HG03460 (cell line): ENCODE measurements around the gene TEX29.
A peak's percentile ranks its signal among the peaks of the same experiment; 100 is the strongest.

Experiments used
- ATAC-seq: cut with Tn5 transposase; IDR thresholded peaks from one replicate; pipeline ENCODE4 v1.9.1; 2021; ENCODE audit not compliant: unreplicated experiment

Gene TEX29

GRCh38 chr13:111289251-111289650 lies 31.2 kb upstream of the TEX29 start:
- ATAC-seq: no peak

GRCh38 chr13:111291908-111292307 lies 28.5 kb upstream of the TEX29 start:
- no peak for ATAC-seq

GRCh38 chr13:111292710-111293485 lies 27.5 kb upstream of the TEX29 start:
- no peak for ATAC-seq

GRCh38 chr13:111295886-111296285 lies 24.6 kb upstream of the TEX29 start:
- ATAC-seq: no peak

GRCh38 chr13:111296417-111296816 lies 24.0 kb upstream of the TEX29 start:
- no peak for ATAC-seq

GRCh38 chr13:111298214-111298975 lies 22.0 kb upstream of the TEX29 start:
- no peak for ATAC-seq

- ATAC-seq: no peak
Measured at GRCh38 chr13:111302045-111302726, 18.3 kb upstream of the TEX29 start.

- ATAC-seq: no peak
Measured at GRCh38 chr13:111303559-111303958, 16.9 kb upstream of the TEX29 start.

GRCh38 chr13:111304041-111304544 lies 16.3 kb upstream of the TEX29 start:
- peak; percentile 95 for ATAC-seq

- ATAC-seq: peak; percentile 36
Measured at GRCh38 chr13:111304603-111305289, 15.7 kb upstream of the TEX29 start.

- no peak for ATAC-seq
Measured at GRCh38 chr13:111312944-111313590, 7.4 kb upstream of the TEX29 start.

GRCh38 chr13:111313911-111314425 lies 6.5 kb upstream of the TEX29 start:
- ATAC-seq: no peak

GRCh38 chr13:111314852-111315251 lies 5.6 kb upstream of the TEX29 start:
- no peak for ATAC-seq

GRCh38 chr13:111315347-111315995 lies 5.0 kb upstream of the TEX29 start:
- no peak for ATAC-seq

- no peak for ATAC-seq
Measured at GRCh38 chr13:111316161-111316730, 4.2 kb upstream of the TEX29 start.

GRCh38 chr13:111317042-111317550 lies 3.3 kb upstream of the TEX29 start:
- no peak for ATAC-seq

GRCh38 chr13:111317571-111318345 lies 2.7 kb upstream of the TEX29 start:
- ATAC-seq: no peak

GRCh38 chr13:111318386-111318785 lies 2.1 kb upstream of the TEX29 start:
- ATAC-seq: no peak
